HPDE6-E6E7 (cell line): ENCODE results near the gene ALDH1A1.
"Not testable (repeated sequence)": the region's sequence is repeated elsewhere in the genome, so short reads cannot be mapped to it uniquely, and the experiment has no call there.

Experiments used
- DNase-seq: peaks from one replicate; pipeline ENCODE4 v3.0.0; 2011; ENCODE audit warnings: missing footprints; ENCODE audit errors: extremely low spot score

The ALDH1A1 gene

GRCh38 chr9:72896439-72896838 is 56.4 kb downstream of the ALDH1A1 start:
- DNase-seq: no peak

GRCh38 chr9:72895122-72895521 is 57.7 kb downstream of the ALDH1A1 start:
- DNase-seq: no peak

DNA sequence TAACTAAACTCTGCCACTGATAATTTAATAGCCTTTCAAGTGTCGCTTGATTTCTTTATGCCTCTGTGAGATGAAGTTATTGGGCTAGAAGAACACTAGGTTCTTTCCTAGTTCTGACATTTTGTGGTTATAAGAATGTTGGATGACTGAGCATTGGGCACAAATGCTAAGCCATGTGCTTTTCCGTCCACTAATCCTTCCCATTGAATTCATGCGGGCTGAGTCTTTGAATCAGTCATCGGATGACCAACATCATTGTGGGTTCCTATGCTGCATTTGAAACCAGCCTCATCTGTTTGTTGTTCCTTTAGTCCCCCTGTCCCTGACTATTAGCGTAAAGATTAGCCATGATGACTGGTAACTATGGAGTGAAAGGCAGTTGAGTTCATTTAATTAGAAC is 58.5 kb downstream of the ALDH1A1 start:
- DNase-seq: no peak

DNA sequence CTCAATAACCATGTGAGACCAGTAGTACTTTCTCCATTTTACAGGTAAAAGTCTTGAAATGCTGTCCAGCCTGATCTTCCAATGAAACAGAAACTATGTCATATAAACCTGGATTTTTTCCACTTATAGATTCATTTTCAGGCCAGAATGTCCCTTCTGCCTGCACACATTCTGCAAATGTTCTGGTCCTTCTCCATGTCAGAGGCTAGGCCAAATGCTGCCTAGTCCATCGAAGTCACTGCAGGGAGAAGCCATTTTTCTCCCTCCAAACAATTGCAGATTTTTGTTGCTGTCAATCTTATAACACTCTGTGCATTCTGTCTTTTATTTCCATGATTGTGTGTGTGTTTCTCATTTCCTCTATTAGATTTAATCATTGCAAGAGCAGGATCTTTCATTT is 59.4 kb downstream of the ALDH1A1 start:
- no peak for DNase-seq

DNA sequence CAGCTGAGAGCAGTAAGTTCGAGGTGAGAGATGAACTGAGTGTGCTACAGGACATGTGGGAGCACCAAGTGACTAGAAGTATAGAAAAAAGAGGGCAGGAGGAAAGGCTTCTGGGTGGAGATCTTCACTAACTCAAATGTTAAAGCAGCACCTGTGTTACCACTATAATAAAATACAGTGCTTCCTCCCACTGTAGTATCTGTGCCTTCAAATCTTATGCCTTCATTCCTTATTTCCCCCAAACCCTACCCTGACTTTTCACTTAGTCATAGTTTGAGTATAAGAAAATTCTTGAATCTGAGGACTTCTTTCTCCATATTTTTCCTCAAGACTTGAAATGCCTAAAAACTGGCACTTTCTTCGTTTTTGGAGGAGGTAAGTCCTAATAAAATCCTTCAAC is 61.8 kb downstream of the ALDH1A1 start:
- no peak for DNase-seq

DNA sequence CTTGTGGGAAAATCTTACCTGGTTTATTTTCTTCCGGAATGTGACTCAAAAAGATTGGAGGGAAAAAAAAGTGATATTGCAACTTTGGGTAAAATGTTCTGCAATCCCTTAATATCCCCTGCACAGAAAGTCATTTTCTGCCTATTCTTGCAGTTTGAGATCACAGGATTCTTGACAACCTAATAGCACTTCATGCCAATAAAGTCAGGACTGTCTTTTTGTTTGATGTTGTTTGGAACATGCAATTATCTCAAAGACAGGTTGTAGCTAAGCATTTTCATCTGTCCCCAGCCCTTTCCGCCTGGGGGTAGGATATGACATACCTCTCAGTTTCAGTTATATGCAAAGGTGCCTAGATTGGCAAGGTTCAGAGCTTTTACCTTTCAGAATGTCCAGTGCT is 63.9 kb downstream of the ALDH1A1 start:
- no peak for DNase-seq

- no peak for DNase-seq
Measured at GRCh38 chr9:72888067-72888466, 64.8 kb downstream of the ALDH1A1 start.

- no peak for DNase-seq
Measured at GRCh38 chr9:72886386-72886785, 66.5 kb downstream of the ALDH1A1 start.

GRCh38 chr9:72884508-72884907 is 68.3 kb downstream of the ALDH1A1 start:
- DNase-seq: no peak

GRCh38 chr9:72883875-72884274 is 69.0 kb downstream of the ALDH1A1 start:
- DNase-seq: no peak

GRCh38 chr9:72882117-72882775 is 70.6 kb downstream of the ALDH1A1 start:
- no peak for DNase-seq

DNA sequence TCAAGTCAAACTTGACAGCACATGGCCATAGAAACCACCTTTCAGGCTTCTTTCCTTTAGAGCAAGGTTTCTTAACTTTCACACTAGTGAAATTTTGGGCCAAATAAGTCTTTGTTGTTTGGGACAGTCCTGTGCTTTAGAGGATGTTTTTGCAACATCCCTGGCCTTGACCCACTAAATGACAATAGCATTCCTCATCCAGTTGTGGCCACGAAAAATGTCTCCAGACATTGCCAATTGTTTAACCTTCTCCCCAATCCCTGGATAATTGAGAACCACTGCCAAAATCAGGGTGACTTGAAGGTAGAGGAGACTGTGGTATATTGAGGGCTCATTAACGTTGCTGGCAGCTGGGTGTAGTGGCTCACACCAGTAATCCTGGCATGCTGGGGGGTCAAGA is 72.0 kb downstream of the ALDH1A1 start:
- no peak for DNase-seq

- DNase-seq: no peak
Measured at GRCh38 chr9:72875221-72875620, 77.6 kb downstream of the ALDH1A1 start.

DNA sequence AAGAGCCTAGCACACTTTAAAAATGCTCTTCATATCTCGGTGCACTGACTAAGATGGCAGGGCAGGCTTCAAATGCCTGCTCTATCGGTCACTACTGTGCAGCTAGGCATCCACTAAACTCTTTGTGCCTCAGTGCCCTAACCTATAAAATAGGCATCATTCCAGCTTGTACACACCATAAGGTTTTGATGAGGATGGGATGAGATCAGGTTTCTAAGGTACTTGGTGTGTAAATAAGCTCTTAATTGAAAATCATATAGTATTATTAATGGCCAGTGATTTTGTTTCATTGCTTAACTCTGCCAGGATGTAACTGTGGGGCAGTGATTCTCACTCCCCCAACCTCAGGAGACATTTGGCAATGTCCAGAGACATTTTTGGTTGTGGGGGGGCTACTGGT is 78.5 kb downstream of the ALDH1A1 start:
- no peak for DNase-seq

- DNase-seq: no peak
Measured at GRCh38 chr9:72873456-72873855, 79.4 kb downstream of the ALDH1A1 start.

GRCh38 chr9:72872718-72873117 is 80.1 kb downstream of the ALDH1A1 start:
- no peak for DNase-seq

GRCh38 chr9:72871685-72872084 is 81.2 kb downstream of the ALDH1A1 start:
- DNase-seq: no peak

- DNase-seq: no peak
Measured at GRCh38 chr9:72864327-72864726, 88.5 kb downstream of the ALDH1A1 start.

DNA sequence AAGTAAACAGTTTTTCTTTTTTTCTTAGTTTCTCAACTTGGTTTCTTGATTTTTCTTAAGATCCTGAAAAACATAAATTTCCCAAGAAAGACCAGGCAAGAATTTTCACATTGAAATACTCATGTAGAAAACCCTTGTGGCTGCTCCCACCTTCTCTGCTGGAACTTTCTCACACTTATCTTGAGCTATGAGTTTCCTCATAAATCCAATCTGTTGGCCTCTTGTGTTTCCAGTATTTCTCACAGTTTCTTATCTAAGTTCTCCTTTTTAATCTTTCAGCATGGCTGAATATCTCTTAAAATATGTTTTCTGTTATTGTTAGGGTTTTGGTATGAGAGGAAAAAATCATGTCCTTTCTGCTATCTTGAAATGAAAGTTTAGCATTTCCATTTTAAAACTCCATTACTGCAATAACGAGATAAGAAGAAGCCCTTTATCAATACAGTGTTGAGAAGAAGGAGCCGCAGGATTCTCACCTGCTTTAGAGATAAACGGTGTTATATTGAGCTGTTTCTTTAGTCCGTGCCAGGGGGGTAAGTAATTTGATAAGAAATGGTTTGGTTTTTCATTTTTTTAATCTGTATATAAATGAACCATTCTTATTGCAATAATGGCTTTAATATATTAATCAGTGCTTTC is 89.3 kb downstream of the ALDH1A1 start:
- no peak for DNase-seq

- not testable (repeated sequence) for DNase-seq
Measured at GRCh38 chr9:72862788-72863187, 90.1 kb downstream of the ALDH1A1 start.

- DNase-seq: no peak
Measured at GRCh38 chr9:72858089-72858912, 94.6 kb downstream of the ALDH1A1 start.

DNA sequence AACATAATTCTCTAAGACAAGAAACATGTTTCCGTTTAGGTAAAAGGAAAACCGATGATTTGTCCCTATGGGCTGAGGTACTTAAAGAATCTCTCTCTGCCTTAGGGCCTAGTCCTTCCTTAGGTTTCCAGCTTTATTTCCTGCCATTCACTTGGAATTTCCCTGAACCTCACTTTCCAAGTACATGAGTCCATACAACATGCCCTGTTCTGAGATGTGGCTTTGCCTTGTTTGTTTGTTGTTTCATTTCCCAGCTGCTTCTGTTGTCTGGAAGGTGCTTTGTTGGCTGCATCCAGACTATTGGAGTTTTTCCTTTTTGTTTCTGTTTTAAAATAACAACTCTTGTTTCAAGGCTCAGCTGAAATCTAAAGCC is 95.2 kb downstream of the ALDH1A1 start:
- no peak for DNase-seq
